Stimulated activated CD4-positive, alpha-beta T cell treated with anti-CD3 and anti-CD28 coated beads, TNF-alpha, amount 100 ng/mL, for 48 hours (primary cell): ENCODE data around the gene TMEM135.
"Not testable (repeated sequence)": the region's sequence is repeated elsewhere in the genome, so short reads cannot be mapped to it uniquely, and the experiment has no call there.

Experiments
- DNase-seq, 3 donors: peaks; one replicate each; pipeline ENCODE4 v3.0.0-alpha.2; 2020; ENCODE audit warnings: low read depth in 3 of 3

Gene TMEM135

DNA sequence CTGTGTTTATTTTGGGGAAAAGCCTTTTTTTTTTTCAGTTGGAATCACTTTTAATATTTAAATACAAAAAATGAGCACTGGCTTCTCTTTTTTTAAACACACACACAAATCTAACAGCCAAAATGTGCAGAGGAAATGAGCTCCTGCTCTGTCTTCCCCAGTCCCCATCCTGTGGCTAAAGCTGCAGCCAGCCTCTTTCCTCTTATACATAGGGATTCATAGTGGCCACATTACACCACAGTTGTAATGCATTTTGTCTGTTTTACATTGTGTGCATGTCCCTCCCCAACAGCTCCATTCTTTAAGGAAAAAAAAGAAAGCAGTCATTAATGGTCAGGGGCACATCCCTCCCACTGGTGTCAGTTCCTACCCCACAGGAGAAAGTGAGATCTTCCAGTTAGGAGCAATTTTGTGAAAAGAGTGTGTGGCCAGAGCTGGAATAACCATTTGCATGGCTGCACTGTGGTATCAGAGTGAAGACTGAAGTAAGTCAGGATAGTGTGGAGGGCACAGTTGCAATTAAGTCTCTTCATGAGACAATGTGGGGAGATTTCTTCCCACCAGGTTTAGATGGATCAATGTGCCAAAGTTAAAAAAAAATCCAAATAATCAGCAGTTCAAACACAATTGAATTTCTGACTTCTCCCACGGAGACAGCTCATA is 220.6 kb downstream of the TMEM135 start:
- no peak for DNase-seq

DNA sequence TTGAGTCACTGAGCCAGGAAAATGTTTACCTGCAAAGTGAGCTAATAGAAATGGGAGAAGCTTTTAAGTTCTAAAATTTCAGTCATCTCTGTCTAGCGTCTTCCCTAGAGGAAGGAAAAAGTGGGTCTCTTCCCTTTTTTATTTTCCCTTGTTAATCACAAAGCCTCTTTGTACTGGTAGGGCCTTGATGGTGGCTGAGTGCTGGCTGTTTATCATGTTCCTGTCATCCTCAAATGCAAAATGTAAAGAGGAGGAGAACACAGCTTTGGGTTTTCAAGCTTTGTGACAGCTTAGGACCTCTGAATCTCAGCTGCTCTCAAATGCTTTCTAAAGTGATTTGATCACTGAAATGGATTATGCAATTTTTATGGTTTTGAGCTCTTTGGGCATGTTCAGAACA is 222.0 kb downstream of the TMEM135 start:
- DNase-seq, result no peak

DNA sequence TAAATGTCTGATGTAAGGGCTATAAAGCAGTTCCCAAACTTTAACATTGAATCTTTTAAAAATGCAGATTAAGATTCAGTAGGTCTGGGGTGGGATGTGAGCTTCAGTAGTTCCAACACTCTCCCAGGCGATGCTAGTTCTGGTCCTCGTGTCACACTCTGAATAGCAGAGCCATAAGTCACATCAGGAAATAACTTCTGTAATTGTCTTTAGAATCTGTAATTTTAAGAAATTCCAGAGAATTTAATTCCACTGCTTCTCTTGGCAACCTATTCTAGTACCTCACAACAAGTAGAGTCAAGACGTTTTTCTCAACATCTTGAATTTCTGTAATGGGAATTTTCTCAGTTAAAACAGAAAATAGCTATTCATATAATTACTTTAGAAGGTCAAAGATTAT is 223.1 kb downstream of the TMEM135 start:
- no peak for DNase-seq

DNA sequence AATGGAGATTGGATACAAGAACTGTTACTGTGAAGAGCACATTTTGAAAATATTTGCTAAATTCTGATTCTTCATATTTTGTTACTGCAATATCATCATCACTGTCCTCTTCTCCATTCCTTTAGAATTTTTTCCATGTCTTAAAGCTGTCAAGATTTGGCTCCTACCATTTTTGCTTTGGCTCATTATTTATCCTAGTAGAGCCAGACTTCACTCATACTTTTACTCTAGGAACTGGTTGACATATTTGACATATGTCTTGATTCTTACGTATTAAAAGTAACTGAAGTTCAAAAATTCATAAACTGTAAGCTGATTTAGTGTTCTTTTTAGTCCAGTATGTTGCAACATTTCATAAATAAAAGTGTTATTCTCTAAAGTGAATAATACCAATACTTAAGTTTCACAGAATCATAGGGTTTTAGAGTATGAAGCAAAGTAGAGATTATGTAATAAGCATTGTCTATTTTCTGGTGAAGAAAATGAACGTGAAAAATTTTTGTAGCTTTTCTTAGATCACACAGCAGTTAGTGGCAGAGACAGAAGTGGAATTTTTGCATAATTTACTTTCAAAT is 225.6 kb downstream of the TMEM135 start:
- no peak for DNase-seq

DNA sequence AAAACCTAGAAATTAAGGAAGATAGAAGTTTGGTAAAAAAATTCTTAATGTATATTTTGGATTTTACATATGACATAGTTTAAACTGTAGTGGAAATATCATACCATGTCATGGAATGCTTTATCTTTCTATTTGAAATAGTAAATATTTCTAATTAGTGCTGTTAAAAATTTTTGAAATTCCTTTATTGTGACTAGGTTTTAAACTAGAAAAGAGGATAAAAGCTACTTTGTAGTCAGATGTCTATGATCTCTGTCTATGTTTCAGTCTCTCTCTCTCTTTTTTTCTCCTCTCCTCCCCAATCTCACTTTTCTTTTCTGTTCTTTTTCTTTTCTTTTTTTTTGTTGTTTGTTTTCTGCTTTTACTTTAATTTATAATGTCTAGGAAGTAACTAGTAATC is 226.2 kb downstream of the TMEM135 start:
- DNase-seq, result no peak

DNA sequence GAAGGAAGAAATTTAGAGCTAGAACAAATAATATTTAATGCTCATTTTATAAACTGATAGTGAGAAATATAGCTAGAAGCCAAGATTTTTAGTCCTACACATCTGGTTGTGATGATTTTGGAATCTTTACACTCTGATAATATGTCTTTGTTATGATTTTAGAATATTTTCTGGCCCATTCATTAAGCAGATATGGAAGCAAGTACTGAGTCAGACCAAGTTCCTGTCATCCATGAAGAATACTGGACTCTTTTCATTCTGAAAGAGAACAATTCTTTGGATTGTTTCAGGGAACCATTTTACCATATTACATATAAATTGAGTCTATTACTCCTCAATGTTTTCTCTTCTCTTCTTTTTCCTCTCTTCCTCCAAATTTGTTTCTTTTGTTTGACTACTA is 227.4 kb downstream of the TMEM135 start:
- no peak for DNase-seq

DNA sequence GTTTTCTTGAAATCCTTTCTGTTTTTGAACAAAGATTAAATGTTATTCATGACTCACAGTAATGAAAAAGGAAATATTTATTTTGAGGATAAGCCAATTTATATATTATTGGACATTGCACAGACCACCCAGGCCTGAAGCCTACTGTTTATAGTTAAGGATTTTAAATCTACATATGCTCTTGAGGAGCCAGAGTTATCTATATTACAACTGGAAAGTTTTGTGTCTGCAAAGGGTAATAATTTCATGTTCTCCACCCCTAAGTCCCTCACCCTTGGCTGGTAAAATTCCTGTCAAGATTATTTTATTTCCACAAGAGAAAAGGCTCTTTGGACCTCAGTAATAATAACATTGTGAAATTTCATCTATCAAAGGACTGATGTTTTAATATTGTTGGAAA is 228.2 kb downstream of the TMEM135 start:
- DNase-seq, result no peak

DNA sequence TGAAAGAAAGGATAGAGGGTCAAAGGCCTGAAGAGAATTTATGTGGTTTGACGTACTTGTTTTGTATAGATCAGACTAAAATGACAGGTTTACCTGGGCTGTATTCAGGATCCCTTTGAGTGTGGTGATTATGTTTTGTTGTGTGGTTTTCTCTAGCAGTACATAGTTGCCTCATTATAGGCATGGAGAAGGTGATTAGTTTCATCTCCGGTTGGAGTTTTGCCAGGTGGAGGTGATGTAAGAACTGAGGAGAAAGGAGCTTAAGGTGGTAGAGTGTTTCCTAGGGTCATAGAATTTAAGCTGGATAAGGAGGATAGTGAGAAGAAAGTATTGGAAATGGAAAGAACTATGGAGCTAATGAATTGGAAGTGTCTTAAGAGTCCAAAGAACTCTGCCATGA is 229.0 kb downstream of the TMEM135 start:
- DNase-seq, result no peak

DNA sequence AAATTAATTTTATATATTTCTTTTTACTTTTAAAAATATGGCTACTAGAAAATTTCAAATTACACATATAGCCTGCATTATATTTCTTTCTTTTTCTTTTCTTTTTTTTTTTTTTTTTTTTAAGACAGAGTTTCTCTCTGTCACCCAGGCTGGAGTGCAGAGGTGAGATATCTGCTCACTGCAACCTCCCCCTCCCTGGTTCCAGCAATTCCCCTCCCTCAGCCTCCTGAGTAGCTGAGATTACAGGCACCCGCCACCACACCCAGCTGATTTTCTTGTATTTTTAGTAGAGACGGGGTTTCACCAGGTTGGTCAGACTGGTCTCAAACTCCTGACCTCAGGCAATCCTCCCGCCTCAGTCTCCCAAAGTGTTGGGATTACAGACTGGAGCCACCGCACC is 234.2 kb downstream of the TMEM135 start:
- not testable (repeated sequence) for DNase-seq

DNA sequence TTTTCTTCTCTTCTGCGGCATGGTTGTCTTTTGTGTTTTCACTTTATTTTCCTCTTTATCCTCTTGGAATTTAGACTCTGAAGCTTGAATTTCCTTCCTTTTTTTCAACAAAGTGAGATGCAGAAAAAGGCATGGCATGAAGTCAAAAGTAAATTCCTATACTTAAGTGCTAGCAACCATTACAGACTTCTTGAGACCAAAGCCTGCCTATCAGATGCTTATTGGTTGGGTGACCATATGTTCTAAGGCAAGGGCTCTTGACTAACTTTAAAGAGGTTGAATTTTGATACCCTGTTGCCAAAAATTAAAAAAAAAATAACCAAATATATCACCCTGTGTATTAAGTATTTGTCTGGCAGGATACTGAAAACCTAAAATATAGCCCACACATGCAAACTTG is 237.4 kb downstream of the TMEM135 start:
- DNase-seq, result no peak

DNA sequence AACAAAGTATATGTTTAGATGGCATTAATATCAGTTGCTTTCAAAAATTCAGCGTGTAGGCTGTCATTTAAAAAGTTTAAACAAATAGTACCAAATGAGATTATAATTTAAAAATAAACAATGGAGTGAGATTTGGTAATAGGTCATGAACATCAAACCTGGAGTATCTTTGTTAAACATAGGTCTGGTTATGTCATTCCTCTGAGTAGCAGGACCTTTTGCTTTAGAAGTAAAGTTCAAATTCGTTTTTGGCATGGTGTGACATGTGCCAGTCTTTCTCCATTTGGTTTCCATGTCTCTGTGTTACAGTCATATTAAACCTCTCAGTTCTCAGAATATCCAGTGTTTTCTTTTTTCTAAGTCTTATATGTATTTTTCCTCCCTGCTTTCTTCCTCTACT is 242.4 kb downstream of the TMEM135 start:
- DNase-seq, result no peak

DNA sequence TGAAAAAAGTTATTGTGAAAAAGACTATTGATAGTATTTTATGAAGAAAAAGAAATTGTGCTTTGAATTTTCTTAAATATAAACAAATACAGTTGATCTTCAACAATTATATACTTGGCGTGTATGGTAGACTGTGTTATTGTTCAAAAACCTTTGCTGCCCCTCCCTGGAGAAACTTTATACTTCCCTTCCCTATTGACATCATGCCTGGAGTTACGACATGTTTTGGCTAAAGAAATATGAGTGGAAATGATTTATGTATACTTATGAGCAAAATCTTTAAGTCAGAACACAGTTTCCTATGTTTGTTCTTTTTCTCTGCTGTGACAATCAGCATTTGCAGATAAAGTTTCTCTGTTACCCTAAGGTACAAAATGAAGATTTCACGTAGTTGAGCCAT is 243.8 kb downstream of the TMEM135 start:
- no peak for DNase-seq

DNA sequence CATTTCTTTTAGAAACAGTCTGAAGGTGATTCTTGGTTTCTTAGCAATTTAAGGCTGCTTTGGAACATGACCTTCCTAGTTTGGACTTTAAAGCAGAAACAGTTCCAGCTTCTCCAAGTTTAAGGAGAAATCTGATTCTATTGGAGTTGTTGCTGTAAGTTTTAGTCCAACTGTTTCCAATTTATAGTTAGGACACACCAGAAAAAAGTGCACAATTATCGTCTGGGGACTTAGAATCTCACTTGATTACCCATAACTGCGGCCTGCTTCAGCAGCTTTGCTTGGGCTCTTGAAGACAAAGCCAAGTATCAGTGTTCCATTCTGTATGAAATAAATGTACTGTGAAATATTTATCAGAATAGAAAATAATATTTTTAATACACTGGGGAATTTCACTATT is 246.6 kb downstream of the TMEM135 start:
- no peak for DNase-seq

DNA sequence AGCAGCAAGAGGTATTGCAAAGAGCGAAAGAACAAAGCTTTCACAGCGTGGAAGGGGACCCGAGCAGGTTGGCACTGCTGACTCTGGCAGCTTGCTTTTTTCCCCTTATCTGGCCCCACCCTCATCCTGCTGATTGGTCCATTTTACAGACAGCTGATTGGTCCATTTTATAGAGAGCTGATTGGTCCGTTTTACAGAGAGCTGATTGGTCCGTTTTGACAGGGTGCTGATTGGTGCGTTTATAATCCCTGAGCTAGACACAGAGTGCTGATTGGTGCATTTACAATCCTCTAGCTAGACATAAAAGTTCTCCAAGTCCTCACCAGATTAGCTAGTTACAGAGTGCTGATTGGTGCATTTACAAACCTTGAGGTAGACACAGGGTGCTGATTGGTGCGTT is 247.9 kb downstream of the TMEM135 start:
- not testable (repeated sequence) for DNase-seq

DNA sequence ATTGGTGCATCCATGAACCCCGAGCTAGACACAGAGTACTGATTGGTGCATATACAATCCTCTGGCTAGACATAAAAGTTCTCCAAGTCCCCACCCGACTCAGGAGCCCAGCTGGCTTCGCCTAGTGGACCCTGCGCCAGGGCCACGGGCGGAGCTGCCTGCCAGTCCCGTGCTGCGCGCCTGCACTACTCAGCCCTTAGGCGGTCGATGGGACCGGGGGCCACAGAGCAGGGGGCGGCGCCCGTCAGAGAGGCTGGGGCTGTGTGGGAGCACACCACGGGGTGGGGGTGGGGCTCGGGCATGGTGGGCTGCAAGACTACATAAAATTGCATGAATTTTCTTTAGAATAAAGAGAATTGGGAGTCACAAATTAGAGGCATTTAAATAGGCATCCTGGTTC is 248.6 kb downstream of the TMEM135 start:
- DNase-seq, result no peak

DNA sequence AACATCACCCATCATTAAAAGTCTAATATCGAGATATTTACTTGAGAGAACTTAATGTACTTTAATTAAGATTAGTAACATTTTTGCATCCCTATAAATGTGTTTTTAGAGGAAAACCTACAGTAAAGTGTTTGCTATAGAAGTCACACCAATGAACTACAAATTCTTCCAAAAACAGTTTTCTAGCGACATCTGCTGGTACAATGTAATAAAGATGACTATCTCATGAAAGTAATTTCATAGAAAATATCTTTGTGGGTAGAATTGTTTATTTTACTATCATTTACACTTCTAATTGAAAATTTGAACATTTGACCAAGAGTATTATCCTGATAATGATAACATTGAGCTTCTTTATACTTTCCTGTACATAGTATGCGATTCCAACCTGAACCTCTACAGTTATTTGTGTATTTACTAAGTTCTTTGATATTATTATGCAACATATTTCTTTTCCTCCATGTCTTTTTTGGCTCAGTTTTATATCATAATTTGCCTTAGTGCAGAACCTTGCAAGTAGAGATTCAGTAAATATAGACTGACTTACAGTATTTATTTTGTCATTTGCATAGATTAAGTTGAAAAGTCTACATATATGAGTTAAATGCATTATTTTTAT is 252.7 kb downstream of the TMEM135 start:
- DNase-seq, result no peak

DNA sequence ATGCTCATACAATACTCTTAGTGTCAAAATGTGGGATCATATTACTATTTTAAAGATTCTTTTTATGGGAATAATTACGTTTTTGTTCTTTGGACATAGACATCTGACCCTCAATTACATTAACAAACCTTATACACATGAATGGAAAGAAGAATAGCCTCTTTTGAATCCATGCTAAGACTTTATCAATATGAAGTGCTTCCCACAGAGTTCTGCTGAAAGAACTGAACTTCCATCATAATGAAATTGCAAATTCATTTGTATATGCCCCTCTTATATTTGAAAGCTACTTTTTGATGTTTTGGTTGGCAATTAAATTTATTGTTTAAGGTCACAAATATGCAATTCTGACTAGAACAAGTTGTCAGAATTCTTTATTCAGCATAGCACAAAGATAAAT is 254.9 kb downstream of the TMEM135 start:
- DNase-seq, result no peak

DNA sequence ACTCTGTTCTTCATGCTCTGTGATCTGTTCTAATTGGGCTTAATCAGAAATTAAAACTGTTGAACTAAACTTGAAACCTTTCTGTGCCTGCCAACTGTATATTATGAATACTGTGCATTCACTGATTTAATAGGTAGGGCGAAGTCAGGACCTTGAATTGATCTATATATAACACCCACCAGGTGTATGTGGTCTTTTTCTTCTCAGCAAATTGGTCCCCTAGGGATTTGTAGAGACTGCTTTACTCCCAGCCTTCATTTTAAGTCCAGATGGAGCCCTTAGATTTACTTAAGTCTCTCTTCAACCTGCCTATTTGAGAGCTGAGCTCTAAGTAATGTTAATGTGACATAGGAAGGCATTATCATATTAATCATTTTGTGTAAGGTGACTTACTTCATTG is 257.5 kb downstream of the TMEM135 start:
- DNase-seq, result no peak

DNA sequence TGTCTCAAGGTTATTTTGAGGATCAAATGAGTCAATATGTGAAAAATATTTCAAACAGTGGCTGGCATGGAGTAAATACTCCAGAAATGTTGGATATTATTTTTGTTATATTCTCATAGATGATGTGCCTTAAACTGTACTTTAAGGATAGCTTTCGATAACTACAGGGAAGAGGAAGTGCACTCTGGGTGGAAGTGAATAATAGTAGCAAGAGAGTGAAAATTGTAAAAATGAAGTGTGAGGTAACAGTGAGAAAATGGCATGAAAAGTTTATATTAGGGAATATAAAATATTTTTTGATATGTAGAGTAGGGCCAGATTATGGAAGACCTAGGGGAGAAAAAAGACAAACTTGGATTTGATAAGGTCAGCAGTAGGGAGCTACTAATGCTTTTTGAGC is 258.9 kb downstream of the TMEM135 start:
- DNase-seq, result no peak

DNA sequence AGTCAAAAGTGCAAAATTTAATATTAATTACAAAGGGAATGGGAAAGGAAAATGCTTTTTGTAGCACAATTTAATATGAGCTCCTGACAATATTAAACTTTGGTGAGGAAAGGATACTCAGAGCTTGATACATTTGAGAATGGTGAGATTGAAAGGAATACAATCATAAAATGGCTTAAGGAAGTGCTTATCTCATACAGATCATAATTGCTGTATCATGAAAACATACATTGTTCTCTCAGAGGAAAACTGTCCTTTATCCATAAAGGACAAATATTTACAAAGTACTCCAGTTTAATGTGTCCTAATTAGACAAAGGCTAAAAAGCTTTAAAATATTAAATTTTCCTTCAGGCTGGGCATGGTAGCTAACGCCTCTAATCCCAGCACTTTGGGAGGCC is 260.4 kb downstream of the TMEM135 start:
- DNase-seq, result no peak

DNA sequence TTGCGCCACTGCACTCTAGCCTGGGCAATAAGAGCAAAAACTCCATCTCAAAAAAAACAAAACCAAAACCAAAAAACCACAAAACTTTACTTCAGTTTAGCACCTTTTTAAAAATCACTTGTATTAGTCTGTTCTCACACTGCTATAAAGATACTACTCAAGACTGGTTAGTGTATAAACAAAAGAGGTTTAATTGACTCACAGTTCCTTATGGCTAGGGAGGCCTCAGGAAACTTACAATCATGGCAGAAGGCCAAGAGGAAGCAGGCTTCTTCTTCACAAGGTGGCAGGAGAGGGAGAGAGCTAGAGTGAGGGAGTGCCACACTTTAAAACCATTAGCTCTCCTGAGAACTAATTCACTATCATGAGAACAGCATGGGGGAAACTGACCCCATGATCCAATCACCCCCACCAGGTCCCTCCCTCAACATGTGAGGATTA is 261.3 kb downstream of the TMEM135 start:
- DNase-seq, result no peak

DNA sequence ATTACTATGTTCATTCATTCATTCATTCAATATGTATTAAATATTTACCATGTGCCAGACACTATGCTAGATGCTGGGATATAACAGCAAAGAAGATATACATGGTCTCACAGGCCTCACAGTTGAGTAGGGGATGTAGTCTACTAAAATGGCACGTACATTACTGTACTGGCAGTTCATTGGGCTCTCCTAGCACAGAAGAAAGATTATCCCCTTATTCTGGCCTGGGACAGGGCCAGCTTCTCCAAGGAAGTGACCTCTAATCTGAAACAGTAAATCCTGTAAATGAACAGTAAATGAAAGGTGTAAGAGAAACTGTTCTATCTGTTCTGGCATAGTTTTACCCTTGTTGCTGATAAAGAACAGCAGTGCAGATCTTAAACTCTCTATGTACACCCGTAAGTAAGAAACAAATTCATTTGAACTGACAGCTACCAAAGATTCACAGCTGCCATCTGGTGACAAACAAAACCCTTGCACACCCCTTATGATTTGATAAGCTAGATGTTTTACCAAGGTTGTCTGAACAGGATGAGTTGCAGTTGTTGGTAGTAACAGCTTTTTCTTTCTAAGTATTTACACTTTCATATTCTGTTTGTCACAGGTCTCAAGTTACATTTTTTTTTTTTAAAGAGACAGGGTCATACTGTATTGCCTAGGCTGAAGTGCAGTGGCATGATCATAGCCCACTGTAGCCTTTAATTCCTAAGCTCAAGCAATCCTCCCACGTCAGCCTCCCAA is 263.1 kb downstream of the TMEM135 start:
- no peak for DNase-seq
